Measurements from ENCODE around the gene RBM44. TPM values are rescaled to one million over a fixed set of nuclear protein-coding genes. Genes with fewer than 3 reads are reported as not detected.

RBM44 gene
- total RNA-seq, 1 donor from 2014 or later, result 0.50 TPM

Other genes with a start within 250 kb of the RBM44 start
- not detected in 3 replicates for gene PRLH, start 232.2 kb upstream of the RBM44 start, total RNA-seq
- 0.25 to 0.95 TPM (median 0.68 TPM) in 3 replicates for gene RAB17, start 208.0 kb upstream of the RBM44 start, total RNA-seq
- gene LRRFIP1, start 171.2 kb upstream of the RBM44 start, total RNA-seq, result 84.7 to 97.5 TPM (median 91.5 TPM) in 3 replicates
- 176 to 329 TPM (median 178 TPM) in 3 replicates for gene RAMP1, start 60.8 kb downstream of the RBM44 start, total RNA-seq
- 59.1 to 62.6 TPM (median 61.8 TPM) in 3 replicates for gene UBE2F, start 168.2 kb downstream of the RBM44 start, total RNA-seq